Vagina (tissue), 2 donors: Measurements from ENCODE around the gene DNAJC5. TPM values are rescaled to one million over a fixed set of nuclear protein-coding genes. Genes with fewer than 3 reads are reported as not detected.

Source experiments
- DNase-seq, 2 donors: peaks; one replicate each; pipeline ENCODE4 v3.0.0-alpha.2; 2017; ENCODE audit errors: extremely low spot score in 2 of 2
- H3K27ac ChIP-seq: fragments of 200-600 bp; sonication (generic); one replicate; pipeline ENCODE4 v1.5.1; 2019
- H3K27me3 ChIP-seq: fragments of 200-600 bp; sonication (generic); one replicate; pipeline ENCODE4 v1.5.1; 2019
- H3K36me3 ChIP-seq, 2 donors: fragments of 200-600 bp; sonication (generic); one replicate each; pipeline ENCODE4 v1.5.1; 2017 to 2019
- H3K4me1 ChIP-seq: fragments of 200-600 bp; sonication (generic); one replicate; pipeline ENCODE4 v1.5.1; 2019
- H3K4me3 ChIP-seq, 2 donors: fragments of 200-600 bp; sonication (generic); 1 replicate in 1 of 2; 2 replicates in 1 of 2; pipeline ENCODE4 v1.5.1; 2016 to 2019
- H3K9me3 ChIP-seq: fragments of 200-600 bp; sonication (generic); one replicate; pipeline ENCODE4 v1.5.1; 2019
- CTCF ChIP-seq, 3 experiments: fragments of 450-650 bp in 2 of 3; fragments of 200-600 bp in 1 of 3; sonication (generic) in 1 of 3; IDR thresholded peaks; one replicate each; pipeline ENCODE4 v1.5.1; 2017 to 2019; ENCODE audit warnings: antibody characterized with exemption in 3 of 3, mild to moderate bottlenecking in 2 of 3, moderate library complexity in 2 of 3
- POLR2A ChIP-seq, 2 donors: fragments of 450-650 bp; IDR thresholded peaks; one replicate each; pipeline ENCODE4 v1.6.1; 2017; ENCODE audit warnings: antibody characterized with exemption in 2 of 2, mild to moderate bottlenecking in 2 of 2, moderate library complexity in 2 of 2
- POLR2AphosphoS5 ChIP-seq, 2 donors: sonication (generic); formaldehyde crosslinking; IDR thresholded peaks; one replicate each; pipeline ENCODE4 v1.9.0; 2017; ENCODE audit warnings: antibody characterized with exemption in 2 of 2, mild to moderate bottlenecking in 2 of 2, low read depth in 1 of 2; ENCODE audit not compliant: insufficient read depth in 1 of 2
- intact Hi-C: fragments of 100-400 bp; cut with DNase I; formaldehyde crosslinking; loops from one replicate; pipeline ENCODE4 v1.15.1; 2023
- total RNA-seq: library from RNA; depleted of rRNA; stranded (reverse); fragments of >200 nt; gene quantifications from one replicate; pipeline ENCODE4 v1.2.3, GENCODE V29; 2016

The DNAJC5 gene
- 25.8 TPM for total RNA-seq

- no peaks in the 10 kb centered on the region for H3K9me3 ChIP-seq
- no peaks in the 10 kb centered on the region for H3K27me3 ChIP-seq
- peak in 1 of 2 donors; percentile 91 for DNase-seq
- peaks cover 46% of the 10 kb centered on the region for H3K4me1 ChIP-seq
- peaks cover 0 to 8% of the 10 kb centered on the region in 2 donors for H3K36me3 ChIP-seq
- TF ChIP-seq CTCF (IDR thresholded peaks at IDR 0.05) (no peak), POLR2AphosphoS5 (IDR thresholded peaks at IDR 0.05; ENCODE audit: insufficient read depth in 1 of 2, low read depth in 1 of 2) (peak; percentile 63 to 81), POLR2A (IDR thresholded peaks at IDR 0.05) (peak in 1 of 2 donors; percentile 49)
- H3K4me3 ChIP-seq, result peak within 1 kb of the TSS; percentile 57 to 66
- H3K27ac ChIP-seq, result peak within 1 kb of the TSS; percentile 61
- intact Hi-C loops, result no loop called here
Measured at GRCh38 chr20:63894358-63895201, at the start of gene DNAJC5. DNAJC5 (plus strand) TSS chr20:63895126; CDS start chr20:63928346, 33,220 bp downstream.

GRCh38 chr20:63846128-63846771 lies 48.7 kb upstream of the DNAJC5 start:
- no peaks in the 10 kb centered on the region for H3K36me3 ChIP-seq
- H3K27ac ChIP-seq, result no peak overlapping the region
- intact Hi-C loops, result no loop called here
- H3K9me3 ChIP-seq, result no peaks in the 10 kb centered on the region
- no peaks in the 10 kb centered on the region for H3K27me3 ChIP-seq
- peaks cover 35% of the 10 kb centered on the region for H3K4me1 ChIP-seq
- TF ChIP-seq POLR2AphosphoS5 (IDR thresholded peaks at IDR 0.05; ENCODE audit: insufficient read depth in 1 of 2, low read depth in 1 of 2), result peak in 1 of 2 donors; percentile 42
- no peak for TF ChIP-seq CTCF (IDR thresholded peaks at IDR 0.05)
- H3K4me3 ChIP-seq, result peak overlapping the region in 1 of 2 donors; percentile 37
- DNase-seq, result no peak

DNA sequence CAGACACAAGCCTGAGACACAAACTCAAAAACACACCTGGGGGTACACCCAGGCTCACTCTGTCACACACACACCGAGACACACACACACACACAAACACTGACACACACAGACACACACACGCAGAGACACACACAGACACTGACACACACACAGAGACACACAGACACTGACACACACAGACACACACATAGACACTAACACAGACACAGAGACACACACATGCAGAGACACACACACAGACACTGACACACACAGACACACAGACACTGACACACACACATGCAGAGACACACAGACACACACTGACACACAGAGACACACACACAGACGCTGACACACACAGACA lies 48.1 kb upstream of the DNAJC5 start:
- intact Hi-C loops, result no loop called here
- H3K4me3 ChIP-seq, result no peak overlapping the region
- no peaks in the 10 kb centered on the region for H3K36me3 ChIP-seq
- H3K9me3 ChIP-seq, result no peaks in the 10 kb centered on the region
- no peak for DNase-seq
- TF ChIP-seq POLR2A (IDR thresholded peaks at IDR 0.05), result no peak
- TF ChIP-seq POLR2AphosphoS5 (IDR thresholded peaks at IDR 0.05; ENCODE audit: insufficient read depth in 1 of 2, low read depth in 1 of 2), result no peak
- TF ChIP-seq CTCF (IDR thresholded peaks at IDR 0.05), result no peak
- H3K27ac ChIP-seq, result peak overlapping the region; percentile 47
- H3K27me3 ChIP-seq, result no peaks in the 10 kb centered on the region
- peaks cover 35% of the 10 kb centered on the region for H3K4me1 ChIP-seq

- Histone ChIP-seq H3K36me3 (no peaks in the 10 kb centered on the region), H3K4me3 (no peak overlapping the region), H3K9me3 (no peaks in the 10 kb centered on the region), H3K27me3 (no peaks in the 10 kb centered on the region), H3K4me1 (peaks cover 35% of the 10 kb centered on the region), H3K27ac (peak overlapping the region; percentile 47)
- intact Hi-C loops, result no loop called here
- DNase-seq, result no peak
- TF ChIP-seq POLR2AphosphoS5 (IDR thresholded peaks at IDR 0.05; ENCODE audit: insufficient read depth in 1 of 2, low read depth in 1 of 2), result peak in 1 of 2 donors; percentile 29
- TF ChIP-seq POLR2A (IDR thresholded peaks at IDR 0.05), result no peak
- no peak for TF ChIP-seq CTCF (IDR thresholded peaks at IDR 0.05)
Measured at GRCh38 chr20:63847237-63848002, 47.5 kb upstream of the DNAJC5 start.
